Smooth muscle cell (in vitro differentiated cells): ENCODE results near the gene OXNAD1. TPM values are rescaled to one million over a fixed set of nuclear protein-coding genes. Genes with fewer than 3 reads are reported as not detected.

ENCODE experiments used
- DNase-seq: peaks from one replicate; lab custom pipeline; 2025; ENCODE audit not compliant: unreplicated experiment; lab: John Stamatoyannopoulos, UW
- H2AFZ ChIP-seq: fragments of 200-600 bp; sonication (generic); 2 replicates; pipeline ENCODE4 v1.6.0; 2016; ENCODE audit warnings: antibody characterized with exemption, low read depth, mild to moderate bottlenecking
- H3F3A ChIP-seq: fragments of 200-600 bp; sonication (generic); 2 replicates; pipeline ENCODE4 v1.6.0; 2017; ENCODE audit warnings: antibody characterized with exemption, low read depth
- H3K27ac ChIP-seq: fragments of 200-600 bp; sonication (generic); 2 replicates; pipeline ENCODE4 v1.5.1; 2016; ENCODE audit warnings: low read depth, mild to moderate bottlenecking
- H3K27me3 ChIP-seq: fragments of 200-600 bp; sonication (generic); 2 replicates; pipeline ENCODE4 v1.6.1; 2016; ENCODE audit warnings: low read depth, mild to moderate bottlenecking
- H3K36me3 ChIP-seq: fragments of 200-600 bp; sonication (generic); 2 replicates; pipeline ENCODE4 v1.5.1; 2016; ENCODE audit warnings: low read depth
- H3K4me1 ChIP-seq: fragments of 200-600 bp; sonication (generic); 2 replicates; pipeline ENCODE4 v1.5.1; 2016; ENCODE audit warnings: low read depth
- H3K4me2 ChIP-seq: fragments of 200-600 bp; sonication (generic); 2 replicates; pipeline ENCODE4 v1.6.0; 2016; ENCODE audit warnings: mild to moderate bottlenecking
- H3K4me3 ChIP-seq: fragments of 200-600 bp; sonication (generic); 2 replicates; pipeline ENCODE4 v1.5.1; 2016; ENCODE audit warnings: mild to moderate bottlenecking
- H3K79me2 ChIP-seq: fragments of 200-600 bp; sonication (generic); 2 replicates; pipeline ENCODE4 v1.6.0; 2016; ENCODE audit warnings: low read depth, mild to moderate bottlenecking
- H3K9ac ChIP-seq: fragments of 200-600 bp; sonication (generic); 2 replicates; pipeline ENCODE4 v1.6.0; 2016; ENCODE audit warnings: low read depth
- H3K9me3 ChIP-seq: fragments of 200-600 bp; sonication (generic); replicated peaks from 2 replicates; pipeline ENCODE4 v1.5.1; 2016; ENCODE audit warnings: low read depth
- H4K20me1 ChIP-seq: fragments of 200-600 bp; sonication (generic); 2 replicates; pipeline ENCODE4 v1.6.0; 2016; ENCODE audit warnings: low read depth
- CTCF ChIP-seq: fragments of 200-600 bp; sonication (generic); IDR thresholded peaks from 2 replicates; pipeline ENCODE4 v1.5.1; 2017; ENCODE audit warnings: borderline replicate concordance, mild to moderate bottlenecking, antibody characterized with exemption; ENCODE audit not compliant: insufficient read depth, poor library complexity, severe bottlenecking
- WGBS: methylation state at CpG from one replicate; pipeline ENCODE4 v1.1.7; 2016; ENCODE audit warnings: low lambda C conversion rate; 5-methylcytosine and 5-hydroxymethylcytosine counted together
- polyA plus RNA-seq: library from polyadenylated mRNA; unstranded; fragments of >200 nt; fragmentation: Nextera tagmentation; extraction: Ambion mirVana; gene quantifications from 2 replicates; pipeline ENCODE4 v1.2.1, GENCODE V29; 2016
- total RNA-seq: library from RNA; depleted of rRNA; stranded (reverse); fragments of >200 nt; gene quantifications from 2 replicates; pipeline ENCODE4 v1.2.3, GENCODE V29; 2014

The OXNAD1 gene
- total and polyA plus RNA-seq, 2 experiments from 2014 or later, result 12.4 to 15.7 TPM

GRCh38 chr3:16316847-16317560, 52.0 kb downstream of the OXNAD1 start:
- H3F3A ChIP-seq, result no peaks in the 10 kb centered on the region
- H3K27ac ChIP-seq, result no peak overlapping the region
- H3K36me3 ChIP-seq, result no peaks in the 10 kb centered on the region
- H2AFZ ChIP-seq, result no peak overlapping the region
- no peaks in the 10 kb centered on the region for H4K20me1 ChIP-seq
- no peaks in the 10 kb centered on the region for H3K79me2 ChIP-seq
- no peak for DNase-seq
- H3K9ac ChIP-seq, result no peak overlapping the region
- 97% methylated on average over 5 of the region's 5 CpGs for WGBS
- H3K4me1 ChIP-seq, result no peaks in the 10 kb centered on the region
- no peaks in the 10 kb centered on the region for H3K9me3 ChIP-seq
- TF ChIP-seq CTCF, result no peak
- no peak overlapping the region for H3K4me2 ChIP-seq
- H3K4me3 ChIP-seq, result no peak overlapping the region
- no peaks in the 10 kb centered on the region for H3K27me3 ChIP-seq

- WGBS, result 99% methylated on average over 6 of the region's 6 CpGs
- no peak overlapping the region for H3K4me3 ChIP-seq
- TF ChIP-seq CTCF, result no peak
Observed at GRCh38 chr3:16317561-16317945, 52.5 kb downstream of the OXNAD1 start.

GRCh38 chr3:16318176-16318575, 53.2 kb downstream of the OXNAD1 start:
- WGBS, result 61% methylated on average over 7 of the region's 7 CpGs
- no peak overlapping the region for H3K9ac ChIP-seq
- peak overlapping the region; percentile 31 for H3K4me2 ChIP-seq
- no peak overlapping the region for H3K4me3 ChIP-seq
- no peak for TF ChIP-seq CTCF
- no peak overlapping the region for H3K27ac ChIP-seq
- no peaks in the 10 kb centered on the region for H3K27me3 ChIP-seq
- H3F3A ChIP-seq, result no peaks in the 10 kb centered on the region
- H4K20me1 ChIP-seq, result no peaks in the 10 kb centered on the region
- H3K9me3 ChIP-seq, result no peaks in the 10 kb centered on the region
- H3K4me1 ChIP-seq, result no peaks in the 10 kb centered on the region
- no peaks in the 10 kb centered on the region for H3K79me2 ChIP-seq
- H2AFZ ChIP-seq, result no peak overlapping the region
- no peak for DNase-seq
- H3K36me3 ChIP-seq, result no peaks in the 10 kb centered on the region

More at GRCh38 chr3:16317561-16317945, 52.5 kb downstream of the OXNAD1 start:
- DNase-seq, result no peak
- H3K4me1 ChIP-seq, result no peaks in the 10 kb centered on the region
- no peak overlapping the region for H3K9ac ChIP-seq
- no peaks in the 10 kb centered on the region for H3K27me3 ChIP-seq
- no peaks in the 10 kb centered on the region for H3F3A ChIP-seq
- no peak overlapping the region for H3K4me2 ChIP-seq
- no peak overlapping the region for H2AFZ ChIP-seq
- no peaks in the 10 kb centered on the region for H4K20me1 ChIP-seq
- no peak overlapping the region for H3K27ac ChIP-seq
- H3K36me3 ChIP-seq, result no peaks in the 10 kb centered on the region
- H3K9me3 ChIP-seq, result no peaks in the 10 kb centered on the region
- no peaks in the 10 kb centered on the region for H3K79me2 ChIP-seq

- Histone ChIP-seq H3K9ac (no peak overlapping the region), H2AFZ (no peak overlapping the region), H3K27ac (no peak overlapping the region), H3K4me2 (no peak overlapping the region), H3K79me2 (no peaks in the 10 kb centered on the region), H3K27me3 (no peaks in the 10 kb centered on the region), H4K20me1 (no peaks in the 10 kb centered on the region), H3K36me3 (no peaks in the 10 kb centered on the region), H3F3A (no peaks in the 10 kb centered on the region), H3K4me3 (no peak overlapping the region), H3K9me3 (no peaks in the 10 kb centered on the region), H3K4me1 (no peaks in the 10 kb centered on the region)
- DNase-seq, result no peak
- peak; percentile 35 for TF ChIP-seq CTCF
- 46% methylated on average over 4 of the region's 4 CpGs for WGBS
Observed at GRCh38 chr3:16319307-16319706, 54.3 kb downstream of the OXNAD1 start.
